Measurements from ENCODE around the gene CEP43.
A peak's percentile ranks its signal among the peaks of the same experiment; 100 is the strongest.

CEP43 gene

GRCh38 chr6:166969390-166970002 is 29.7 kb upstream of the CEP43 start:
- DNase-seq = no peak

DNA sequence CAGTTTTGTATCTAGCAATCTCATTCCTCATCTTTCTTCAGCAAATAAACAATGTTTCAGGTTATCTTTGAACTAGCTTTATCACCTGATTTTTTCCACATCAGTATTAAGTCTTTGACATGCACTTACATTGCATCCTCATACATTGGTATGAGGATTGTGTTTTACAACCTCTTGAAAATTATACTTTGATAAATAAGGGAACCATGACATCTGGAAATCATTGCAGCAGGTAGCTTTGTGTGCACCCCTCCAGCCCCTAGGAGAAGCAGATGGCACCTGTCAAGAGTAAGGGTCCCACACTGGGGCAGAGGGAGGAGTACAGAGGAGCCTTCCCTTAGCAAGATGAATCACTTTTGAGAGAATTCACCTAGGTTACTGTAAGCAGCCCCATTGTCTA is 29.1 kb upstream of the CEP43 start:
- DNase-seq = no peak

DNA sequence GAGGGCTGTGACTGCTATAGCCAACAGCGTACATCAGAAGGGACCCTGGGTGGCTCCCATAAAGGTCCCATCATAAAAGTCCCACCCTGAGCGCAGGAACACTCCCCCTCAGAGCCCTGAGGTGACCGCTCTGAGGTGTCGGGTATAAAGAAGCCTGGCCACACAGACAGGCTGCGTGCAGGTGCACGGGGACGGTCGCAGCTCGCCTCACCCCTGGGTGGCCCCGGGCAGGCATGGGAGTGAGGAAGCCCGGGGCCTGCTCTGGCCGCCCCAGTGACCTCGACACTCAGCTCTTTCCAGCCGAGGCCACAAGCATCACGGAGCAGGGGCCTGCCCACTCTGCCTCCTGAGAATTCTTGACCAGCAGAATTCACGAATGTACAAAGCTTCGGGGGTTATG is 28.4 kb upstream of the CEP43 start:
- no peak for DNase-seq

GRCh38 chr6:166971271-166971670 is 27.9 kb upstream of the CEP43 start:
- DNase-seq = no peak

GRCh38 chr6:166972101-166972500 is 27.1 kb upstream of the CEP43 start:
- no peak for DNase-seq

DNA sequence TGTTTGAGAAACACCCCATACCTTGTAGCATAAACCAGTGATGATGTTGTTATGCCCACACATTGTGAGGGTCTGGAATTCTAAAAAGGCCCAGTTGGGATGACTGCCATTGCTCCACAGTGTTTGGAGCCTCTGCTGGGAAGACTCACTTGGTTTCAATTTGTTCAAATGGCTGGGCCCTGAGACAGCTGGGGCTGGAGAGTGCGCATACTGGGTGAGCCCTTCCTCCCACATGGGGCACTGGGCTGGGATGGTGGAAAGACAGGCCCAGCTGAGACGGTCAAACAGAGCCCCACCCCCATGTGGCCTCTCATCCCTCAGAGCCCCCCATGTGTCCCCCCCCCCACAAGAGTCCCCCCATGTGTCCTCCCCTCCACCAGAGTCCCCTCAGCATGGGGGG is 22.6 kb upstream of the CEP43 start:
- DNase-seq = no peak

DNA sequence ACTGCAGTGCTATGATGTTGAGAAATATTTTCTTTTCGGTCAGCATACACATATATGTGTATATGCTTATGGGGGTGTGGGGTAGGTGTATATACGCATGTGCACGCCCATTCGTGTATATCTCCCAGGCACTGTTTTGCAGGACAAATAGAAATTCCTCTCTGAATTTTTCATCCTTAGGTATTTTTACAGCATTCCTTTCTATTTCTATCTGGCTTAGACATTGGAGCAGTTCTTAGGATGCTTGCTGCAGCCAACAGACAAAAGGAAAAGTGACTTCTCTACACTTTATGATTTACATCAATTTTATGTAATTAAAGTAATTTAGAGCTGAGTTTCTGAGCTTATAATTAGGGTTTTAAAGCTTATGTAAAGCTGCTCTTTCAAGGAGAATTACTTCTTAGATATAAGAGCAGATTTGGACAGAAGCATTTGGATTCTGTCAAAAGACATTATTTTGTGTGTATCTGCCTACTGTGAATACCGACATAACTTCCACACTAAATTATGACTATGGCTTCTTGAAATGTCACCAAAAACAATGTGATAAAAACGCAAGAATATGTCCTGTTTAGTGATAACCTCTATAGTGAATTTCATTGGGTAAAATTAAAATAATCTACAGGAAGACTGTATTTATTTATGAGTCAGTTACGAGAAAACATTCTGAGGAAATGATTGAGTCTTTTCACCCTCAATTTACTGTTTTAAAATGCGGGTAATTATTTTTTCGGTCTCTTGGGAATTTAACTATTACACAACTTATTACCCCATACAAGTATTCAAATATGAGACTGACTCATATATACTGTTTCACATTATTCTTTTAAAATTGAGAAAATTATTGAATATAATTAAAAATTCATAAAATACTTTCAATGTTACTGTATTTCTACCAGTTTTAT is 21.3 kb upstream of the CEP43 start:
- no peak for DNase-seq

DNA sequence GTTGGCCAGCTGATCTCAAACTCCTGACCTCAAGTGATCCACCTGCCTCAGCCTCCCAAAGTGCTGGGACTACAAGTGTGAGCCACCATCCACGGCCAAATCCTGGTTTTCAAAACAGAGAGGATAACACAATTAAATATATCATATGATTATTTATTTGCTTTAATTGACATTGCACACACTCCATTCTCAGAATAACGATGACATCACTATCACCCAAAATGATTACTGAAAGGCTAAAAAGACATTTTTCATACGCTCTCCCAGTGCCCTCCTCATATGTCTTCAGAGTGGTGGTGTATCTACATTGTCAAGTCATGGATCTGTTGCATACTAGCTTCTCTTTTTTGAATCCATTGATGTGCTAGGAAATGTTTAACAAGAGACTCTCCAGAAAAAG is 18.5 kb upstream of the CEP43 start:
- DNase-seq = no peak

GRCh38 chr6:166987448-166987847 is 11.7 kb upstream of the CEP43 start:
- no peak for DNase-seq

DNA sequence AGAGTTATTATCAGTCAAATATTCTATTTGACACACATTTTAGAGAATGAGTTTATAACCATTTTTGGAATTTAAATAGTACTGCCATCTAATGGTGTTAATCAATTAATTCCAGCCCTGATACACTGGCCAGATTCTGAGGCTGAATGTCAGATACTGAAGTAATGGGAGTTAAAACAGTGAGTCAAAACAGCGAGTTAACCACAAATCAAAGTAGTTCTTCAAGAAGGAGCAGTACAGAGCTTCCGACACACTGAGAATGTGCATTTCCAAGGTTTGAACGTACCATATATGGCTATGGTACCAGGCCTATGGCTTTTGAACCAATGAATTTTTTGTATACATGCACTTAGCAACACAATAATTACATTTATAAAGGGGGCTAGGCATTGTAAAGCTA is 11.3 kb upstream of the CEP43 start:
- no peak for DNase-seq

DNA sequence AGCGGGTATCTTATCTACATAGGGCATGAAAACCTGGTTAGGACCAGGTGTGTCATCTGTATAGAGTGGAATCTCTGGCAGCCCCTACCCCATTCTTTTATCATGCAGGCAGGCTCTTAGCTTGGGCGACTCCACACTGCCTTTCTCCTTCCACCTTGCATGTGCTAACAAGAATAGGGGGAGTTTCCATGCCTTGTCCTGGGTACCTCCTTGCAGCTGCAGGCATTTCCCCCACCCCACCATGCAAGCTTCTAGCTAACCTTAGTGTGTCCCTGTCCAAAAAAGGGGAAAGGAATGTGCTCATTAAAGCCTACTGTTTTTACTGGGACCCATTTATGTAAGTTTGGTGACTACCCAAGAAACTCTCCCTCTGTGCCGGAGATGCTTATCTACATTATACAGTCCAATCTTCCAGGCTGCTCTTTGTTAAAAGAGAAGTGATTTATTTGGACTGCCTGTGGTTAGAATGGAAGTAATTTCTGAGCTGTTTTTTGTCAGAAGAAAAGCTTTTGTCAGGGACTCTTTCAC is 10.5 kb upstream of the CEP43 start:
- DNase-seq = no peak

DNA sequence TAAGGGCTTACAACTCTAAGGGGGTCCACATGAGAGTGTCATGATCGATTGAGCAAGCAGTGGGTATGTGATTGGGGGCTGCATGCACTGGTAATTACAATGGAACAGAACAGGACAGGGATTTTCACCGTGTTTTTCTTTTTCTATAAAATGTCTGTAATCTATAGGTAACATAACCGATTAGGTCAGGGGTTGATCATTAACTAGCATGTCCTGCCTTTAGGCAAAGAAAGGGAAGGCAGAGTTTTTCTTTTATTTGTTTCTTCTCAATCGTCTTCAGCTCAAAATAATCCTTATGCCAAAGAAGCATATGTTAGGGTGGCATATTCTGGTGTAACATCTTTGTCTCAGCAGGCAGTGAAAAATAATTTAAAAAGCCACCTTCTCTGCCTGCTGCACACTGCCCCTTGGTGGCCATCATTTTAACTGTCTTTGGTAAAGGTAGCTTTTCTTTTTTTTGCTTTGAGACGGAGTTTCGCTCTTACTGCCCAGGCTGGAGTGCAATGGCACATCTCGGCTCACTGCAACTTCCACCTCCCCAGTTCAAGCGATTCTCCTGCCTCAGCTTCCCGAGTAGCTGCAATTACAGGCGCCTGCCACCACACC is 9.7 kb upstream of the CEP43 start:
- DNase-seq = no peak

GRCh38 chr6:166996406-166996805 is 2.8 kb upstream of the CEP43 start:
- no peak for DNase-seq

DNA sequence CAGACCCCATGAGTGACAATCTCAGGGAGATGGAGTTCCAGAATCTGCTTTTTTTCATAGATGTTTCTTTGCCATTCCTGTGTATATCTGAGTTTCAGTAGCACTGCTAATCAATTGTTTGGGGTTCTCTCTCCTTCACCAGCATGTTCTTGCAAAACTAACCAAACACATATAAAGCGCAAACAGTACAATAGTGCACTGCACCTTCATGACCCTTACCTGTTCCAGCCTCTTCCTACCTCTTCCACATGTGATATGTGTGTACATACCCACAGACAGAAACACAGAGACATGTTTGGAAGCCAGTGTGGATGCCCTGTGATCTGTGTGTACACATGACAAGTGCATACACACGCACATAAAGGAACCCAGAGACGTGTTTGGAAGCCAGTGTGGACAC is 1.8 kb upstream of the CEP43 start:
- no peak for DNase-seq

- peak; percentile 41 for DNase-seq
Observed at GRCh38 chr6:166997768-166998255, 1.4 kb upstream of the CEP43 start.

DNA sequence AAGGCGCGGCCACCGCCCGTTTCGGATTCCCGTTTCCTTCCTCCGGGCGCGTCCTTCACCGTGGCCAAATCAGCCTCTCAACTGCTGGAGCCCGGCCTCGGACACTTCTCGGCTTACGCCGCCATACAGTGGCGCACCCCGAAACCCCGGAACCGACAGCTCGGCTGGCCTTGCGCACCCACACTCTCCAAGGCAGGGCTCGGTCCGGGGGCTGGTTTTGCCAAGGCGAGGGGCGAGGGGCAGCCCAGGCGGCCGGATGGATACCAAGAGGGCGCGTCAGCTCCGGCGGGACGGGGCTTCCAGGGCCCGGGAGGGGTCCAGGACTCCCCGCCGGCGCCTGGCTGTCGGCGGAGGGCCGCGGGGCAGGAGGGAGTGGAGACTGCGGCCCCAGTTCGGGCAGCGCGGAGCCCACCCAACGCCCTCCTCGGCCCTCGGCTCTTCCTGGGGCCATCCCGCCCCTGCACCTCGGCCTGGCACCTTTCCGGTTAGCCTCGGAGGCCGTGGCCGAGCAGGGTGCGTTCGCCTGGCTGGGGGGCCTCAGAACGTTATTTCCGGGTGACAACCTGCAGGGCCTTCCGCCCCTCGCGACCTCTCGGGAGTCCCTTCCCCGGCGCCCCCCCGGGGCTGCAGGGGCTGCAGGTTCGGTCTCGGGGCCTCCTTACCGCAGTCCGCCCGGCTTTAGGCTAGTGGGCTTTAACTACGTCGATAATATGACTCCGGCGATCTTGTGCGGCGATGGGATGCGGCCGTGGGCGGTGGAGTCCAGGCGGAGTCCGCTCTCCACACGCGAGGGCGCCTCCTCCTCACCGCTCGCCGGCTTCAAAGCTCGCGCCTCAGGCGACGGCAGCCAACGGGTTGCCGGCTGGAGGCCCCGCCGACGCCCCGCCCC is 697 bp upstream of the CEP43 start:
- no peak for DNase-seq

GRCh38 chr6:166999884-167000253 is 672 bp downstream of the CEP43 start:
- no peak for DNase-seq

DNA sequence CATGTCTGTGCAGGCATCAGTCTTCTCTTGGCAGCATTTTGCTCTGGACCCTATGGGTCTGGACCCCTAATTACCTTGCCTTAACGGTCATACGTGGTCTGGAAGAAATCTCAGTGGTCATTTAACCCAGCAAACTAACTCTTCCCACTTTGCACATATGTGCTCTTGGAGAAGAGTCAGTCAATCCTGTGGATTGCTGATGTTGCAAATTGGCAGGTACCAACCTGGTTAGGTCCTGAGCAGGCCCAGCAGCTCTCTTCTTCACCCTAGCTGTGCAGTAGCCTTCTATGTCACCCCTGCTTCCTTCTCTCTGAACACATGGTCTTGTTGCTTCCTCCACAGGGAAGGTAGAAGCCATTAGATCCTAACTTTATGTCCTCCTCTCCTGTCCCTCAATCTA is 1.6 kb downstream of the CEP43 start:
- no peak for DNase-seq

GRCh38 chr6:167005350-167006159 is 6.4 kb downstream of the CEP43 start:
- no peak for DNase-seq

GRCh38 chr6:167007985-167008384 is 8.8 kb downstream of the CEP43 start:
- DNase-seq = no peak

DNA sequence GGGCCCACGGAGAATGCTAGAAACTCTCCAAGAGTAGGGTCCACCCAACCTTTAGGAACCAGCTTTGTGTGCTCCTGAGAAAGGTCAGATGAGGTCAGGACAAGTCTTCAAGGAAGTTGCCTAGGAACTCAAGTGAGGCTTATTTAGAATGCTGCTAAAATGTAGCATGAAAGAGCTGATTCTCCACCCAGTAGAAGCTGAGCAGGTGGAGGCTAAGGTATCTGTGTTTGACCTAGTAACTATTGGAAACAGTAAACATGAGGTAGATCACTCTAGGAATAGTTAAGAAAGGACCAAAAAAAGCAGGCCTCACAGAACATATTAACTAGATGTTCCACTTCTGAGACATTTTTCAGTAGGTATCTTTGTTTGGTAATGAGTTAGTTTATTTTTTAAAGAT is 13.9 kb downstream of the CEP43 start:
- DNase-seq = no peak

GRCh38 chr6:167013946-167014345 is 14.7 kb downstream of the CEP43 start:
- no peak for DNase-seq
